ENCODE data around the gene CHIT1.
"Not testable (repeated sequence)": the region's sequence is repeated elsewhere in the genome, so short reads cannot be mapped to it uniquely, and the experiment has no call there.

GRCh38 chr1:203254782-203255181 is 25.3 kb upstream of the CHIT1 start:
- TF ChIP-seq, protein P1, sequence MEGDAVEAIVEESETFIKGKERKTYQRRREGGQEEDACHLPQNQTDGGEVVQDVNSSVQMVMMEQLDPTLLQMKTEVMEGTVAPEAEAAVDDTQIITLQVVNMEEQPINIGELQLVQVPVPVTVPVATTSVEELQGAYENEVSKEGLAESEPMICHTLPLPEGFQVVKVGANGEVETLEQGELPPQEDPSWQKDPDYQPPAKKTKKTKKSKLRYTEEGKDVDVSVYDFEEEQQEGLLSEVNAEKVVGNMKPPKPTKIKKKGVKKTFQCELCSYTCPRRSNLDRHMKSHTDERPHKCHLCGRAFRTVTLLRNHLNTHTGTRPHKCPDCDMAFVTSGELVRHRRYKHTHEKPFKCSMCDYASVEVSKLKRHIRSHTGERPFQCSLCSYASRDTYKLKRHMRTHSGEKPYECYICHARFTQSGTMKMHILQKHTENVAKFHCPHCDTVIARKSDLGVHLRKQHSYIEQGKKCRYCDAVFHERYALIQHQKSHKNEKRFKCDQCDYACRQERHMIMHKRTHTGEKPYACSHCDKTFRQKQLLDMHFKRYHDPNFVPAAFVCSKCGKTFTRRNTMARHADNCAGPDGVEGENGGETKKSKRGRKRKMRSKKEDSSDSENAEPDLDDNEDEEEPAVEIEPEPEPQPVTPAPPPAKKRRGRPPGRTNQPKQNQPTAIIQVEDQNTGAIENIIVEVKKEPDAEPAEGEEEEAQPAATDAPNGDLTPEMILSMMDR (IDR thresholded peaks at IDR 0.05): not testable (repeated sequence)
- TF ChIP-seq EP300 (IDR thresholded peaks at IDR 0.05; ENCODE audit: borderline replicate concordance in 1 of 2, low read depth in 1 of 2, low read length in 1 of 2); NFIC (IDR thresholded peaks at IDR 0.05; ENCODE audit: borderline replicate concordance); GATA2 (CRISPR knock-in tag; IDR thresholded peaks at IDR 0.05); CHD2 (IDR thresholded peaks at IDR 0.05; ENCODE audit: low read length, partially characterized antibody); POLR2AphosphoS5 (IDR thresholded peaks at IDR 0.05; ENCODE audit: low read depth, low read length); RCOR1 (IDR thresholded peaks at IDR 0.05; ENCODE audit: low read length); TEAD4 (IDR thresholded peaks at IDR 0.05; ENCODE audit: borderline replicate concordance, insufficient read depth): not testable (repeated sequence)
- TF ChIP-seq, protein P2, sequence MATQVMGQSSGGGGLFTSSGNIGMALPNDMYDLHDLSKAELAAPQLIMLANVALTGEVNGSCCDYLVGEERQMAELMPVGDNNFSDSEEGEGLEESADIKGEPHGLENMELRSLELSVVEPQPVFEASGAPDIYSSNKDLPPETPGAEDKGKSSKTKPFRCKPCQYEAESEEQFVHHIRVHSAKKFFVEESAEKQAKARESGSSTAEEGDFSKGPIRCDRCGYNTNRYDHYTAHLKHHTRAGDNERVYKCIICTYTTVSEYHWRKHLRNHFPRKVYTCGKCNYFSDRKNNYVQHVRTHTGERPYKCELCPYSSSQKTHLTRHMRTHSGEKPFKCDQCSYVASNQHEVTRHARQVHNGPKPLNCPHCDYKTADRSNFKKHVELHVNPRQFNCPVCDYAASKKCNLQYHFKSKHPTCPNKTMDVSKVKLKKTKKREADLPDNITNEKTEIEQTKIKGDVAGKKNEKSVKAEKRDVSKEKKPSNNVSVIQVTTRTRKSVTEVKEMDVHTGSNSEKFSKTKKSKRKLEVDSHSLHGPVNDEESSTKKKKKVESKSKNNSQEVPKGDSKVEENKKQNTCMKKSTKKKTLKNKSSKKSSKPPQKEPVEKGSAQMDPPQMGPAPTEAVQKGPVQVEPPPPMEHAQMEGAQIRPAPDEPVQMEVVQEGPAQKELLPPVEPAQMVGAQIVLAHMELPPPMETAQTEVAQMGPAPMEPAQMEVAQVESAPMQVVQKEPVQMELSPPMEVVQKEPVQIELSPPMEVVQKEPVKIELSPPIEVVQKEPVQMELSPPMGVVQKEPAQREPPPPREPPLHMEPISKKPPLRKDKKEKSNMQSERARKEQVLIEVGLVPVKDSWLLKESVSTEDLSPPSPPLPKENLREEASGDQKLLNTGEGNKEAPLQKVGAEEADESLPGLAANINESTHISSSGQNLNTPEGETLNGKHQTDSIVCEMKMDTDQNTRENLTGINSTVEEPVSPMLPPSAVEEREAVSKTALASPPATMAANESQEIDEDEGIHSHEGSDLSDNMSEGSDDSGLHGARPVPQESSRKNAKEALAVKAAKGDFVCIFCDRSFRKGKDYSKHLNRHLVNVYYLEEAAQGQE (IDR thresholded peaks at IDR 0.05; ENCODE audit: low read depth, low read length): not testable (repeated sequence)
